ENCODE results near the gene DRC7.

Gene DRC7, protein sequence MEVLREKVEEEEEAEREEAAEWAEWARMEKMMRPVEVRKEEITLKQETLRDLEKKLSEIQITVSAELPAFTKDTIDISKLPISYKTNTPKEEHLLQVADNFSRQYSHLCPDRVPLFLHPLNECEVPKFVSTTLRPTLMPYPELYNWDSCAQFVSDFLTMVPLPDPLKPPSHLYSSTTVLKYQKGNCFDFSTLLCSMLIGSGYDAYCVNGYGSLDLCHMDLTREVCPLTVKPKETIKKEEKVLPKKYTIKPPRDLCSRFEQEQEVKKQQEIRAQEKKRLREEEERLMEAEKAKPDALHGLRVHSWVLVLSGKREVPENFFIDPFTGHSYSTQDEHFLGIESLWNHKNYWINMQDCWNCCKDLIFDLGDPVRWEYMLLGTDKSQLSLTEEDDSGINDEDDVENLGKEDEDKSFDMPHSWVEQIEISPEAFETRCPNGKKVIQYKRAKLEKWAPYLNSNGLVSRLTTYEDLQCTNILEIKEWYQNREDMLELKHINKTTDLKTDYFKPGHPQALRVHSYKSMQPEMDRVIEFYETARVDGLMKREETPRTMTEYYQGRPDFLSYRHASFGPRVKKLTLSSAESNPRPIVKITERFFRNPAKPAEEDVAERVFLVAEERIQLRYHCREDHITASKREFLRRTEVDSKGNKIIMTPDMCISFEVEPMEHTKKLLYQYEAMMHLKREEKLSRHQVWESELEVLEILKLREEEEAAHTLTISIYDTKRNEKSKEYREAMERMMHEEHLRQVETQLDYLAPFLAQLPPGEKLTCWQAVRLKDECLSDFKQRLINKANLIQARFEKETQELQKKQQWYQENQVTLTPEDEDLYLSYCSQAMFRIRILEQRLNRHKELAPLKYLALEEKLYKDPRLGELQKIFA

DNA sequence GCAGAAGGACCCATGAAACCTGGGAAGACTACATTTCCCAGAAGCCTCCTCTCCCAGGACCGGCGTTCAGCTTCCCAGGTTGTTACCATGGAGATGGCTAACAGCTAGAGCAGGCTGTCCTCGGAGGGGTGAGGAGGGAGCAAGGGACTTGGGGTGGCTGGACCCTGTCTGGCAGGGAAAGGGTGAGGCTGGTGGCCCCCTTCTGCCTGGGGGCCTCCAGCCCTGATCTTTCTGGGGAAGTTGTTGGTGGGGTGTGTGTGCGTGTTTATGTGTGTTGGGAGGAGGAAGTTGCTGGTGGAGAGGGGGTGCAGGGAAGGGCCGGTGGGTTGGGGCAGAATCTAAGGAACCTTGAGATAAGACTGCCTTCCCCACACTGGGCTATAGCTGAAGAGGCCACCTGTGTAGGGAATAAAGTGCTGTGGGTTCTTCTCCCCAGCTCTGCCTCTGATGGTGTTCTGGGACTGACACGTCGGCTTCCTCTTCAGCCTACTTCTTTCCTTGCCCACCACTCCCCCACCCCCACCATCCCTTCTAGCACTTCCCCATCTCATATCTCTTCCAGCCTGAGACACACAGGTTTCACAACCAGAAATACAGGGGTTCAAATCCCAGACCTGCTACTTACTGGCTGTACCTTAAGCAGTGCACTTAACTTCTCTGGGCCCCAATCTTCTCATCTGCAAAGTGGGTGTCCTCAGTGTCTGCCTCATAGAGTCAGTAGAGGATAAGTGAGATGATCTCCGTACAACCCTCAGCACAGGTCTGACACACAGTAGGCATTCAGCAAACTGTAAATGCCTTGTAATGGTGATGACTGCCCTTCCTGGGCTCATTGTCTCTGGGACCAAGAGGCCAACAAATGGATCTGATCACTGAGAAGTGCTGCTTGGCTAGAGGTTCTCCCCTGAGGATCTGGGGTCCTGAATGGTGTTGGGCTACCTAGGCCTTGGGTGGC lies at the start of gene DRC7:
TSS of gene DRC7 (plus strand) at position 82 of the 955 bp plus-strand sequence. CDS start 3,144 bp downstream, outside the sequence.
- peak; percentile 39 to 89 (median 70) for DNase-seq
- intact Hi-C loops (cut with DNase I): no loop called here

DNA sequence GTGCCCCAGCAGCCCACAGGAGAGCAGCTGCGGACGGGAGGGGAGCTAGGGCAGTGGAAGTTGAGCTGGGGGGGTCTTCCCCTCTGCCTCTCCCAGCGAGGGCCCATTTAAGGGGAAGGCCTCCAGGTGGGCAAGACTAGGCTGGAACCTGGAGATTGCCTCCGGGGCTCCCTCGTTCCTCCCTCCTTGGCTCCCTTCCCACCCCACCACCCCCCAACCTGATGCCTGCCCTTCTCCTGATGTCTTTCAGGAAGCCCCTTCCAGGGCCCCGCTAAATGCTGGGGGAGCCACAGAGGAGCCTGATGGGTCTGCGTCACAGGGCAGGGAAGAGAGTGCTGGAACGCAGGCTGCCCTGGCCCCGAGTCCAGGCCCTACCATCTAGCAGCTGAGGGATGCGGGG lies 49.4 kb upstream of the DRC7 start:
- intact Hi-C loops (cut with DNase I): loop anchor here (5.0 kb wide), 1 partner anchor 53 kb away; no protein-coding TSS in a partner anchor
- no peak for DNase-seq

DNA sequence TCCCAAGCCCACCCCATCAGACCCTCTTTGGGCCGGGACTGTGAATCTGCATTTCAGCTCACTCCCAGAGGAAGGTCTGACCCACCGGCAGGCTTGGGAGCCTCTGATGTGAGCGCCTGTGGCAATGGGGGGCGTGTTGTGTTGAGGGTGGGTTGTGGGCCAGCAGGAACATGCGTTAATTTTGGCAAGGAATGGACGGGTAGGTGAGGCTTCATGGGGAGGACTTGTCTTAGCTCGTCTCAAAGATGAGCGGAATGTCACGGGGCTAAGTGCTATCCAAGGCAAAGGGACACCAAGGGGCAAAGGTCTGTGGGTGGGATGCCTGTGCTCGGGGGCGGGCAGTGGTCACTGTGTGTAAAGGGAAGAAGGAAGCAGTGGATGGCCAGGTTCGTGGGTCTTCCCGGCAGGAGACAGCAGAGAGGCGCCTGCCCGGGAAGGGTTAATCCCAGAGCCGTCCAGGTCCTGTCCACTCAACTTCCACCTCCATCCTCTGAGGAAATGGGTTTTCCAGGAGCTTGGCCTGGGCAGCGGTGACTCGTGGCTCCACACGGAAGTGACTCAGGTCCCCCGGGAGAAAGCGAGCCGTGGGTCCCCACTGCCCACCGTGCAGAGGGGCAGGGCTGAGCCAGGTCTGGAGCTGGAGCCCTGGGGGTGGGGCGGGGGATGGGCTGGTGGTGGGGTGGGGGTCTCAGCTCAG lies 48.8 kb upstream of the DRC7 start:
- intact Hi-C loops (cut with DNase I): loop anchor here (5.0 kb wide), 1 partner anchor 54 kb away; no protein-coding TSS in a partner anchor
- DNase-seq: no peak

DNA sequence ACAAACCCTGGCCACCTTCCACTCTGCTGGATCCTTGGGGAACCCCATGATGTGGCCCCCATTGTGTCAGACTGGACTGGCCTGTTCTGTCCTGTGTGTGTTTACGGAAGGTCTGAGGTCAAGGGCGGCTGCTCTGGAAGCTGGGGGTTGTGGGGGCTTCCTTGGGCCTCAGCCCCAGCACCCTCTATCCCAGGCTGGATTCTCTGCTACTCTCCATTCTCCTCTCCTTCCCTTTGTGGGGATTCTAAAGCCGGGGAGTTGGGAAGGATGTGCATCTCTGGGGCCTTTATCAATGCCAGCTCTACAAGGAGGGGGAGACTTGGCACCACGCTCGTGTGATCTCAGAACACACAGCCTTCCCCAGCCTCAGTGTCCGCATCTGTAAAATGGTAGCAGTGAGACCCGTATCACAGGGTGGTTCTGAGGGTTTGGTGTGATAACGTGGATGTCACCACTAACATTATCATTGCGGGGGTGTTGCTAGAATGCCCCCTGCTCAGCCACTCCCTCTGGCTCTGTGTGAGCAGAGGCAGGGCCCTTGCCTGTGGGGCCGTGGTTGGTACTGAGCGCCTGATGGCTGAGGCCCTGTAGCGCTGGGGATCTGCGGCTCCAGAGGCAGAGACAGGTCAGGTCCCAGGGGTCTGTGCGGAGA lies 48.1 kb upstream of the DRC7 start:
- intact Hi-C loops (cut with DNase I): loop anchor here (5.0 kb wide), 1 partner anchor 54 kb away; no protein-coding TSS in a partner anchor
- no peak for DNase-seq

DNA sequence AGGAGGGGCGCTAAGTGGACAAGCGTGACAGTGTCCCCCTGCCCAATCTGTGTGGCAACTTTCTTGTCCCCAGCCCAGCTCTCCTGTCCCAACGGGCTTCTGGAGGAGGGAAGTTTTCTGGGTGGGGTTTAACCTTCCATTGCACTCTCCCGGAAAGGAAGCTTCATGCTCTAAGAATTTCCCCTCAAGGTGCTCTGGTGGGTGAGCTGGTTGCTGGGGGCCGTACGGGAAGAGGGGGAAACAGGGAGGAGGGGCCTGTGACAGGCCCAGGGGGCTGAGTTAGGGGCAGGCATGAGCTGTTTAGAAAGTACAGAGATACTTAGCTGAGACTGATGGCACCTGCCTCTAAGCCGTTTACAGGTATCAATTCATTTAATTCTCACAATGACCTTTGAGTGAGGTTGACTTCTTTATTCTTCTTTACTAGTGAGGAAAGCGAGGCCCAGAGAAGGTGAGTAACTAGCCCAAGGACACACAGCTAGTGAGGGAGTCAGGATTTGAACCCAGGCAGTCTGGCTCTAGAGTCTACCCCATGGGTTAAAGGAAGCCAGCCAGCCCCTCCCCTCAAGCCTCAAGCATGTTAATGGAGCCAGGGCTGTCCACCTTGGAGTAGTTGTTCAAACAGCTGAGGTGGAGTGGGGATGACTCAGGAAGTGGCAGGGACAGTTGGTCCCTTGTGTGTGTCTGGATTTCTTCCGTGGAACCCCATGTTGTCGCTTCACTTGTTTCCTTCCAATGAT lies 47.3 kb upstream of the DRC7 start:
- DNase-seq: no peak
- intact Hi-C loops (cut with DNase I): loop anchor here (5.0 kb wide), 1 partner anchor 55 kb away; no protein-coding TSS in a partner anchor

DNA sequence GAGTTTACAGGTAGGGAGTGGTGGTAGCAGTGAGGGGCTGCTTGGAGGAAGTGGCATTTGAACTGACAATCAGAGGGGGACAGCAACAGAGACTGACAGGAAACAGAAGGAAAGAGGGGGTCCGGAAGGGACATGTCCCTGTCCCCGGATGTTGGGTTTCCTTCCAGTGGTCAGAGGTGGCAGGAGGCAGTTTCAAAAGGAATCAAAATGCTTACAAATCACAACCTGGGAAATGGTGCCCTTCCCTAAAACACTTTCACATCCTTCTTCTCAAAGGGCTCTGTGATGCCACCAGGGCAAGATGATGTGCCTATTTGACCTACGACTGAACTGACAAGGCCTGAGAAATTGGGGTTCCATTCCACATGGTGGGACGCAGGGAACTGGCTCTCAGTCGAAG lies 46.5 kb upstream of the DRC7 start:
- no peak for DNase-seq
- intact Hi-C loops (cut with DNase I): loop anchor here (5.0 kb wide), 1 partner anchor 56 kb away; no protein-coding TSS in a partner anchor

DNA sequence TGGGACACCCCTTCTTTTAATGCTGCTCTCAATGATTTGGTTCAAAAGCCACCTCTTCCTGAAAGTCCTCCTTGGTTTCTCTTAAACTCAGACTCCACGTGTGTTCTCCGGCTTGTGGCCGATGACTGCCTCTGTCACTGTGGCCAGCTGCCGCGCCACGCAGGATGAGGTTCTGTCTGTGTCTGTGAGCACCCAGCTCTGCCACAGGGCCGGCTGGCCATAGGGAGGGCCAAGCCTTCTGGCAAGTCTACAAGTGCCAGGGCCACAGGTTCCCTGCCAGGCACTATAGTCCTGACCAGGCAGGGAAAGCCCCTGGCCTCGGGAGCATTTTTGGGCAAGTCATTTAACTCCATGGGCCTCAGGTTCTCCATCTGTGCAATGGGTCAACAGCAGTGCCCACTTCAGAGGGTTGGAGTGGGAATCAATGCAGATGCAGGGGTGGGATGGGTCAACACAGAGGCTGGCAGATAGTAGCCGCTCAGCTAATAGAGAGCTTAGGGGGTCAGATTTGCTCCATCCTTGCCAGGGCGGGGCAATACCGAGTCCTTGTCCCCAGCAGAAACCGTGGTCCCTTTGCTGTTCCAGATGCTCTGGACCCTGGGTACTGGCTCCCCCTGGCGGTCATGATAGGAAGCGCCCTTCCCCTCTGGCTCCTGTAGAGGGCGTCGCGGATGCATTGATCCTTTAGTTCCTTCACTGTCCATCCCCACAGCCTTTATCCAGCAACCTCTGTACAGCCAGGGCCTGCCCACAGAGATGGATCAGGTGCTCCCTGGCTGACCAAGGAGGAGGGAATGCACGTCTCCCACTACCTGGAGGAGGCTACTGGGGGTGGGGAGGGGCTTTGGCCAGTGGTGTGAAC lies 45.8 kb upstream of the DRC7 start:
- intact Hi-C loops (cut with DNase I): loop anchor here (5.0 kb wide), 1 partner anchor 57 kb away; no protein-coding TSS in a partner anchor
- peak; percentile 58 to 93 (median 84) for DNase-seq

DNA sequence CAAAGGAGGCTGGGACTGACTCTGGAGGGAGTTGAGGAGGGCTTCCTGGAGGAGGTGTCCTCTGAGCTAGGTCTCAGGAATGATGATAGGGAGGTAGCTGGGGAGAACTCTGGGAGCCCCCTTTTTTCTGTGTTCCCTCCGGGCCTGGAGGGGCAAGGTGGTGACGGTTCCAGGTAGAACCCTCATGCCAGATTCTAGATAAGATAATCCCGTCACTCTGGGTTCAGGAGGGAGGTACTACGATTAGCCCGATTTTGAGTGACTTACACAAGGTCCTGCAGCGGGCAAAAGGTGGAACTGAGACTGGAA lies 45.2 kb upstream of the DRC7 start:
- no peak for DNase-seq
- intact Hi-C loops (cut with DNase I): loop anchor here (5.0 kb wide), 1 partner anchor 57 kb away; no protein-coding TSS in a partner anchor

DNA sequence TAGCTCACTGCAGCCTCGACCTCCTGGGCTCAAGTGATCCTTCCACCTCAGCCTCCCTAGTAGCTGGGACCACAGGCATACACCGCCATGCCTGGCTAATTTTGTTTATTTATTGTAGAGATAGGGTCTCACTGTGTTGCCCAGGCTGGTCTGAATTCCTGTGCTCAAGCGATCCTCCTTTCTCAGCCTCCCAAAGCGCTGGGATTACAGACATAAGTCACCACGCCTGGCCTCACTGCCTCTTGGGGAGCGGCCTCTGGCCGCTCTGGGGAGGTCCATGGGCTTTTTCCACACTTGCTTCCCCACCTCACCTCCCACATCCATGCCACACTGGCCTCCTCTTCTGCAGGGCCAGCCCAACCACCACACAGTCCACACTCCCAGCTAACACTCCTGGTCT lies 44.8 kb upstream of the DRC7 start:
- intact Hi-C loops (cut with DNase I): loop anchor here (5.0 kb wide), 1 partner anchor 58 kb away; no protein-coding TSS in a partner anchor
- DNase-seq: no peak

DNA sequence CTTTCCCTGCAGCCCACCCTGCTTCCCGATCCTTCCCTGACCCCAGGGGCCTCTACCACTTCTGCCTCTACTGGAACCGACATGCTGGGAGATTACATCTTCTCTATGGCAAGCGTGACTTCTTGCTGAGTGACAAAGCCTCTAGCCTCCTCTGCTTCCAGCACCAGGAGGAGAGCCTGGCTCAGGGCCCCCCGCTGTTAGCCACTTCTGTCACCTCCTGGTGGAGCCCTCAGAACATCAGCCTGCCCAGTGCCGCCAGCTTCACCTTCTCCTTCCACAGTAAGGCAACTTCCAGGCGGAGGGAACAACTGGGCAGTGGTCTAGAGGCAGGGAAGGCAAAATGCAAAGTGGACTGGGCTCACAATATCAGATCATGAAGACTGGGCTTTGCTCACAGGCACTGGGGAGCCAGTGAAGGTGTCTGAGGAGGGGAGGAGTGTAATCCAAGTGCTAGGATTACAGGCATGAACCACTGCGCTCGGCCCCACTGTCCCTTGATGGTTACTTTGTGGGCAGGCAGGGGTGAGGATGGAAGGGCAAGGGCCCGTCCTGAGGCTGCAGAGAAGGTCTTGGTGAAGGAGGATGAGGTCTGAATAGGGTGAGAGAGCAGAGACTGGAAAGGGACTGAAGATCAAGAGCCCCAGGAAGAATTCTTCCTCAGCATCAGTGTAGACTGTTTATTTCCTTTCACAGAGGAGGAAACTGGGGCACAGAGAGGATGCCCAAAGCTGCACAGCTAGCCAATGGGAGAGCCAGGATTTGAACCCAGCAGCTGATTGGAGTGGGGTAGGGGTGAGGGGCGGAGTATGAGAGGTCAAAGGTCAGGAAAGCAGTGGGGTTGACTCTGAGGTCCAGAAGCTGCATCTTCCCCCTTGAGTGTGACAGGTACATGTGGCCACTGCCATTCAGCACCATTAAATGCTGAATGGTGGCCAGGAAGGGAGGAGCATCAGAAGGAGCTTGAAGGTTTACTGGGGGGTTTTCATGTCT lies 43.0 kb upstream of the DRC7 start:
- DNase-seq: no peak
- intact Hi-C loops (cut with DNase I): no loop called here

DNA sequence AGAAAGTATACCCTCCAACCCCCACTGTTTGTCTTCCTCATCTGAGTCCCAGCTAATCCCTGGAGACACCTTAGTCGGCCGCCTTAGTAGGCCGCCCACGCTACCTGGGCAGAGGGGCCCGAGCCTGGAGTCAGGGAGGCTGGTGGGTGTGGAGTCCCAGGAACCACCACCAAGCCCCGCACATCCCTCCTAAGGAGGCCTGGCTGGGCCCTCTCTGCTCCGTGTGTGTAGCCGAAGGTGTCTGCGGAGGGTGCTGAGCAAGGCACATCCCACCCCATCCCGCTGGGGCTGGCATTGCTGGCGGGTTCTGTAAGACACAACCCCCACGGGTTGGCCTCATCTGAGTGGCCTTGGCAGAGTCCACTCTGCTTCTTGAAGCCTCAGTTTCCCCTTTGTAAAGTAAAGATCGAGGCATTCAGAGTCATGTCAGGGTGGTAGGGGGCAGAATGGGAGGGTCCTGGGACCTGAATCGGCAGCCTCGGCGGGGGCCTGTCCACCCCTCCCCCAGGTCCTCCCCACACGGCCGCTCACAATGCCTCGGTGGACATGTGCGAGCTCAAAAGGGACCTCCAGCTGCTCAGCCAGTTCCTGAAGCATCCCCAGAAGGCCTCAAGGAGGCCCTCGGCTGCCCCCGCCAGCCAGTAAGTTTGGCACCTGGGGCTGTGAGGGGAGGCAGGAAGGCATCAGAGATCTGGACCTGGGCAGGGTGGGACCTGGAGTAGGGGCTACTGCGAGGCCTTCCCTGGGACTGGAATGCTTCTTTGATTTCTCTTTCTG lies 41.7 kb upstream of the DRC7 start:
- DNase-seq: no peak
- intact Hi-C loops (cut with DNase I): no loop called here

DNA sequence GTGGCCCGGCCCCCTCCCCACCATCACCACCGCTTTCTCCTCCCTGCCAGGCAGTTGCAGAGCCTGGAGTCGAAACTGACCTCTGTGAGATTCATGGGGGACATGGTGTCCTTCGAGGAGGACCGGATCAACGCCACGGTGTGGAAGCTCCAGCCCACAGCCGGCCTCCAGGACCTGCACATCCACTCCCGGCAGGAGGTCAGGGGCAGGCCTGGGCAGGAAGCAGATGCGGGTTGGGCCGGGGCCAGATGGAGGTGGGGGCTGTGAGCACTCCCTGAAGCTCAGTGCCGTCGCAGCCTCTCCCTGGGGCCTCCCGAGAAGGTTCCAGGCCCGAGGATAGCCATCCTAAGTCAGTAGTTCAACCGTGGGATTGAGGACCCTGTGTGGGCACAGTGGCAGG lies 40.7 kb upstream of the DRC7 start:
- no peak for DNase-seq
- intact Hi-C loops (cut with DNase I): no loop called here

DNA sequence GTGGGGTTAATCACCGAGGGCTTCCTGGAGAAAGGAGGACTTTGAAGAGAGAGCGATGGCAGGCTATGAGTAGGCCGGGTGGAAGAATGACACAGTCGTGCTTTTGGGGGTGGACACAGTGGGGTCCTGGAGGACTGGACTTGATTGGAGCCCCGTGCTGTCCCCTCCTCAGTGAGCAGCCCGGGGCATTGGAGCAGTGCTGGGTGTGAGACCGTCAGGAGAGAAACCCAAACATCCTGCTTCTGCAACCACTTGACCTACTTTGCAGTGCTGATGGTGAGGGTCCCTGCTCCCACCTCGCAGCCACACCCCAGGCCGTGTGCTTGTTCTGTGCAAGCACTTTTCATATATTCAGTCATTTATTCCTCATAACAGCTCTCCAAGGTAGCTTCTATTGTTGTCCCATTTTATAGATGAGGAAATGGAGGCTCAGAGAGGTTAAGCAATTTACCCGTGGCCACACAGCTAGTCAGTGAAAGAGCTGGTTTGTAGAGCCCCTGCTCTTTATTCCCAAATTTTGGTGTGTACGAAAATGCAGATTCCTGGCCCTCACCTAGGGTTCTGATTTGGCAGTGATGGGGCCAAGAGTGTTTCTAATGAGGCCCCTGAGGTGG lies 38.2 kb upstream of the DRC7 start:
- DNase-seq: no peak
- intact Hi-C loops (cut with DNase I): no loop called here

DNA sequence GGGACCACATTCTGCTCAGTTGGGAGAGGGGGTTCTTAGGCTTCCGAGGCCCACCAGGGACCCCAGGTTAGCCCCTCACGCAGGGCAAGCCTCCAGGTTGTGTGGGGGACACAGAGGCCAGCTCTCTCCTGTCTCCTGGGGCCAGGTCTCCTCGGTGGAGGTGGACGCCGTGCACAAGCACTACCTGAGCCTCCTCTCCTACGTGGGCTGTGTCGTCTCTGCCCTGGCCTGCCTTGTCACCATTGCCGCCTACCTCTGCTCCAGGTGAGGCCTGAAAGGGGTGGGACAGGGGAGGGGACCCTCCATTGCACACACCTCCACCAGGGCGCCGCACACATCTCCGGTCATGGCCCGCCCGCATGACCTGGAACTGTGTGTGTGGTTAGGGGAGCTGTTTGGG lies 37.4 kb upstream of the DRC7 start:
- intact Hi-C loops (cut with DNase I): no loop called here
- no peak for DNase-seq
